OCI-LY1 (cell line): ENCODE data around the gene TRIO.

Experiments
- H2AFZ ChIP-seq: fragments of 200-600 bp; sonication (generic), shearing (Covaris generic); 2 replicates; pipeline ENCODE4 v1.6.0; 2014; ENCODE audit warnings: antibody characterized with exemption, mild to moderate bottlenecking, low read length
- H3F3A ChIP-seq: fragments of 200-600 bp; sonication (generic), shearing (Covaris generic); 2 replicates; pipeline ENCODE4 v1.6.0; 2014; ENCODE audit warnings: mild to moderate bottlenecking, antibody characterized with exemption, low read length, moderate library complexity; ENCODE audit not compliant: insufficient read depth
- H3K27ac ChIP-seq: fragments of 200-600 bp; sonication (generic); 2 replicates; pipeline ENCODE4 v1.5.1; 2014; ENCODE audit warnings: low read length, mixed run types, mild to moderate bottlenecking, low read depth; ENCODE audit not compliant: poor library complexity, severe bottlenecking
- H3K27me3 ChIP-seq: fragments of 200-600 bp; sonication (generic); 2 replicates; pipeline ENCODE4 v1.6.0; 2014; ENCODE audit warnings: antibody characterized with exemption, mild to moderate bottlenecking, low read length, moderate library complexity; ENCODE audit not compliant: insufficient read depth
- H3K36me3 ChIP-seq: fragments of 200-600 bp; sonication (generic); 2 replicates; pipeline ENCODE4 v1.6.1; 2014; ENCODE audit warnings: mild to moderate bottlenecking, antibody characterized with exemption, low read length, moderate library complexity, mixed read lengths; ENCODE audit not compliant: insufficient read depth
- H3K4me1 ChIP-seq: fragments of 200-600 bp; sonication (generic); 2 replicates; pipeline ENCODE4 v1.5.1; 2014; ENCODE audit warnings: mild to moderate bottlenecking, low read length, moderate library complexity; ENCODE audit not compliant: insufficient read depth, severe bottlenecking
- H3K4me2 ChIP-seq: fragments of 200-600 bp; sonication (generic), shearing (Covaris generic); 2 replicates; pipeline ENCODE4 v1.6.1; 2014; ENCODE audit warnings: low read length
- H3K4me3 ChIP-seq: fragments of 200-600 bp; sonication (generic); 2 replicates; pipeline ENCODE4 v1.5.1; 2014; ENCODE audit warnings: low read length, low read depth, mild to moderate bottlenecking, mixed read lengths; ENCODE audit not compliant: poor library complexity, severe bottlenecking
- H3K79me2 ChIP-seq: fragments of 200-600 bp; shearing (Covaris generic); 2 replicates; pipeline ENCODE4 v1.6.1; 2016; ENCODE audit warnings: mixed run types, low read length, mixed read lengths; ENCODE audit not compliant: insufficient read depth
- H3K9ac ChIP-seq: fragments of 200-600 bp; sonication (generic), shearing (Covaris generic); 2 replicates; pipeline ENCODE4 v1.6.1; 2014; ENCODE audit warnings: mild to moderate bottlenecking, low read length, mixed read lengths
- H3K9me2 ChIP-seq: fragments of 200-600 bp; sonication (generic), shearing (Covaris generic); 2 replicates; pipeline ENCODE4 v1.6.1; 2014; ENCODE audit warnings: low read depth, mild to moderate bottlenecking, low read length, mixed read lengths
- H3K9me3 ChIP-seq: fragments of 200-600 bp; shearing (Covaris generic); 2 replicates; pipeline ENCODE4 v1.6.1; 2014; ENCODE audit warnings: low read length, mixed read lengths
- H4K20me1 ChIP-seq: fragments of 200-600 bp; sonication (generic), shearing (Covaris generic); 2 replicates; pipeline ENCODE4 v1.6.0; 2016; ENCODE audit warnings: mild to moderate bottlenecking, low read length; ENCODE audit not compliant: insufficient read depth
- EZH2 ChIP-seq: fragments of 200-600 bp; sonication (generic), shearing (Covaris generic); IDR thresholded peaks from 2 replicates; pipeline ENCODE4 v1.8.0; 2017; ENCODE audit warnings: borderline replicate concordance, mixed run types, mild to moderate bottlenecking, antibody characterized with exemption, low read length, moderate library complexity, mixed read lengths
- TF ChIP-seq, protein P1 (sequence below): fragments of 200-600 bp; sonication (generic), shearing (Covaris generic); IDR thresholded peaks from 2 replicates; pipeline ENCODE4 v1.5.1; 2017; ENCODE audit warnings: mild to moderate bottlenecking, antibody characterized with exemption, low read length, moderate library complexity, mixed read lengths

The TRIO gene

GRCh38 chr5:14208071-14209021 is 65.2 kb downstream of the TRIO start:
- no peaks in the 10 kb centered on the region for H3F3A ChIP-seq
- H3K4me1 ChIP-seq: no peaks in the 10 kb centered on the region
- H3K9ac ChIP-seq: no peak overlapping the region
- no peak overlapping the region for H3K4me3 ChIP-seq
- no peaks in the 10 kb centered on the region for H3K79me2 ChIP-seq
- no peak overlapping the region for H3K4me2 ChIP-seq
- no peaks in the 10 kb centered on the region for H3K9me3 ChIP-seq
- no peaks in the 10 kb centered on the region for H4K20me1 ChIP-seq
- no peaks in the 10 kb centered on the region for H3K36me3 ChIP-seq
- TF ChIP-seq, protein P1, sequence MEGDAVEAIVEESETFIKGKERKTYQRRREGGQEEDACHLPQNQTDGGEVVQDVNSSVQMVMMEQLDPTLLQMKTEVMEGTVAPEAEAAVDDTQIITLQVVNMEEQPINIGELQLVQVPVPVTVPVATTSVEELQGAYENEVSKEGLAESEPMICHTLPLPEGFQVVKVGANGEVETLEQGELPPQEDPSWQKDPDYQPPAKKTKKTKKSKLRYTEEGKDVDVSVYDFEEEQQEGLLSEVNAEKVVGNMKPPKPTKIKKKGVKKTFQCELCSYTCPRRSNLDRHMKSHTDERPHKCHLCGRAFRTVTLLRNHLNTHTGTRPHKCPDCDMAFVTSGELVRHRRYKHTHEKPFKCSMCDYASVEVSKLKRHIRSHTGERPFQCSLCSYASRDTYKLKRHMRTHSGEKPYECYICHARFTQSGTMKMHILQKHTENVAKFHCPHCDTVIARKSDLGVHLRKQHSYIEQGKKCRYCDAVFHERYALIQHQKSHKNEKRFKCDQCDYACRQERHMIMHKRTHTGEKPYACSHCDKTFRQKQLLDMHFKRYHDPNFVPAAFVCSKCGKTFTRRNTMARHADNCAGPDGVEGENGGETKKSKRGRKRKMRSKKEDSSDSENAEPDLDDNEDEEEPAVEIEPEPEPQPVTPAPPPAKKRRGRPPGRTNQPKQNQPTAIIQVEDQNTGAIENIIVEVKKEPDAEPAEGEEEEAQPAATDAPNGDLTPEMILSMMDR: no peak
- no peak for TF ChIP-seq EZH2
- H2AFZ ChIP-seq: no peak overlapping the region
- H3K27me3 ChIP-seq: 0 out of 2 replicates have a peak, but pooled peaks cover 4% of the 10 kb centered on the region
- H3K9me2 ChIP-seq: no peaks in the 10 kb centered on the region
- H3K27ac ChIP-seq: no peak overlapping the region

- Histone ChIP-seq H3K79me2 (no peaks in the 10 kb centered on the region), H3K4me2 (no peak overlapping the region), H3K36me3 (no peaks in the 10 kb centered on the region), H3K4me1 (no peaks in the 10 kb centered on the region), H3F3A (no peaks in the 10 kb centered on the region), H3K27ac (no peak overlapping the region), H3K9ac (no peak overlapping the region), H3K27me3 (0 out of 2 replicates have a peak, but pooled peaks cover 4% of the 10 kb centered on the region), H4K20me1 (no peaks in the 10 kb centered on the region), H3K9me3 (no peaks in the 10 kb centered on the region), H3K4me3 (no peak overlapping the region), H3K9me2 (no peaks in the 10 kb centered on the region), H2AFZ (no peak overlapping the region)
- TF ChIP-seq, protein P1: no peak
- TF ChIP-seq EZH2: no peak
These were observed 66.2 kb downstream of the TRIO start for GRCh38 chr5:14209222-14209822.

- Histone ChIP-seq H3K4me3 (no peak overlapping the region), H3K27ac (no peak overlapping the region), H3K27me3 (0 out of 2 replicates have a peak, but pooled peaks cover 4% of the 10 kb centered on the region), H2AFZ (no peak overlapping the region), H3K36me3 (no peaks in the 10 kb centered on the region), H3K9me3 (no peaks in the 10 kb centered on the region), H3K9ac (no peak overlapping the region), H3K4me1 (no peaks in the 10 kb centered on the region), H4K20me1 (no peaks in the 10 kb centered on the region), H3K79me2 (no peaks in the 10 kb centered on the region), H3F3A (no peaks in the 10 kb centered on the region), H3K9me2 (no peaks in the 10 kb centered on the region), H3K4me2 (no peak overlapping the region)
- TF ChIP-seq, protein P1: no peak
- no peak for TF ChIP-seq EZH2
These were observed 66.7 kb downstream of the TRIO start for GRCh38 chr5:14209836-14210235.
